Measurements from ENCODE around the gene GPR173. TPM values are rescaled to one million over a fixed set of nuclear protein-coding genes. Genes with fewer than 3 reads are reported as not detected.

Gene GPR173, protein sequence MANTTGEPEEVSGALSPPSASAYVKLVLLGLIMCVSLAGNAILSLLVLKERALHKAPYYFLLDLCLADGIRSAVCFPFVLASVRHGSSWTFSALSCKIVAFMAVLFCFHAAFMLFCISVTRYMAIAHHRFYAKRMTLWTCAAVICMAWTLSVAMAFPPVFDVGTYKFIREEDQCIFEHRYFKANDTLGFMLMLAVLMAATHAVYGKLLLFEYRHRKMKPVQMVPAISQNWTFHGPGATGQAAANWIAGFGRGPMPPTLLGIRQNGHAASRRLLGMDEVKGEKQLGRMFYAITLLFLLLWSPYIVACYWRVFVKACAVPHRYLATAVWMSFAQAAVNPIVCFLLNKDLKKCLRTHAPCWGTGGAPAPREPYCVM
- not detected for total RNA-seq

GRCh38 chrX:53048169-53049126 is at the start of gene GPR173:
Gene GPR173, plus strand, starts transcription at chrX:53048789. Its CDS starts 27,833 bp downstream, at chrX:53076622.
- CTCF ChIA-PET, result no interaction called here

GRCh38 chrX:53000447-53001135 is 48.0 kb upstream of the GPR173 start:
- peaks cover 11% of the 10 kb centered on the region for H3K27me3 Mint-ChIP-seq
- H3K4me3 Mint-ChIP-seq, result no peak overlapping the region
- CTCF ChIA-PET, result interaction anchor here (1.7 kb wide), 1 partner anchor 11 kb away, joined by 5 read pairs; no protein-coding TSS in a partner anchor
- POLR2A ChIA-PET, result no interaction called here
- no peaks in the 10 kb centered on the region for H3K9me3 Mint-ChIP-seq
- H3K27ac Mint-ChIP-seq, result no peak overlapping the region
- no peak for DNase-seq
- peaks cover 12% of the 10 kb centered on the region for H3K4me1 Mint-ChIP-seq
- no peaks in the 10 kb centered on the region for H3K36me3 Mint-ChIP-seq (ENCODE audit: low read depth)

More at GRCh38 chrX:53048169-53049126, at the start of gene GPR173:
- H3K9me3 Mint-ChIP-seq, result no peaks in the 10 kb centered on the region
- no peak within 1 kb of the TSS for H3K27ac Mint-ChIP-seq
- H3K4me3 Mint-ChIP-seq, result no peak within 1 kb of the TSS
- peaks cover 3% of the 10 kb centered on the region for H3K27me3 Mint-ChIP-seq
- POLR2A ChIA-PET, result no interaction called here
- DNase-seq, result no peak
- H3K36me3 Mint-ChIP-seq (ENCODE audit: low read depth), result no peaks in the 10 kb centered on the region
- no peaks in the 10 kb centered on the region for H3K4me1 Mint-ChIP-seq

DNA sequence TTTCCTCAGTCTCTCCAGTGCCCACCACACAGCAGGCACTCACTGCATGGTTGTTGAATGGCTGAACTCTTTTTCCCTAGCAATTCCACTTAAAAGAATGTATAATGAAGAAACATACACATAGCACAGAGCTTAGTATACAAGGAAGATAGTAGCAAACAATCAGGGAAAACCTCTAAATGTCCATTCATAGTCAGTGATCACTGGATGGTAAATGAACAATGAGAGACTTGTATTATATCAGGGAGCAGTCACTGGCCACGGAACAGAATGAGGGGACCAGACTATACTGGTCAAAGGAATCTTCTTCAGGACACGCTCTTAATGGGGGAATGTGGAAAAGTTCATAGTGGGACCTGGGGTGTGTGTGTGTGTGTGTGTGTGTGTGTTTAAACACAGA is 46.6 kb upstream of the GPR173 start:
- ChIA-PET POLR2A (no interaction called here), CTCF (no interaction called here)
- Mint-ChIP-seq H3K4me3 (no peak overlapping the region), H3K27me3 (peaks cover 11% of the 10 kb centered on the region), H3K36me3 (ENCODE audit: low read depth) (no peaks in the 10 kb centered on the region), H3K9me3 (no peaks in the 10 kb centered on the region), H3K4me1 (peaks cover 3% of the 10 kb centered on the region), H3K27ac (no peak overlapping the region)
- DNase-seq, result no peak

DNA sequence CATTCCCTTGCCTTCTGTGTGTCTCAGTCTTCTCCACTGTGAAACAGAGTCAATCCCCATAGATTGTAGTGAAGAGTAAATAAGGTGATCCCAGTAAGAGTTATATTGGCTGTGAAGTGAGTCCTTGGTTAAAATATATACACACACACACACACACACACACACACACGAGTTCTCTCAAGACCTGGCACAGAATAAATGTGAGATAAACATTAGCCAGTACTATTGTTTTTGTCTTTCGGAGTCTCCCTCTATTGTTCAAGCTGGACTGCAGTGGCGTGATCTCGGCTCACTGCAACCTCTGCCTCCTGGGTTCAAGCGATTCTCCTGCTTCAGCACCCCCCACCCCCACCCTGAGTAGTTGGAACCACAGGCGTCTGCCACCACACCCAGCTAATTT is 45.5 kb upstream of the GPR173 start:
- H3K27me3 Mint-ChIP-seq, result peaks cover 11% of the 10 kb centered on the region
- CTCF ChIA-PET, result no interaction called here

DNA sequence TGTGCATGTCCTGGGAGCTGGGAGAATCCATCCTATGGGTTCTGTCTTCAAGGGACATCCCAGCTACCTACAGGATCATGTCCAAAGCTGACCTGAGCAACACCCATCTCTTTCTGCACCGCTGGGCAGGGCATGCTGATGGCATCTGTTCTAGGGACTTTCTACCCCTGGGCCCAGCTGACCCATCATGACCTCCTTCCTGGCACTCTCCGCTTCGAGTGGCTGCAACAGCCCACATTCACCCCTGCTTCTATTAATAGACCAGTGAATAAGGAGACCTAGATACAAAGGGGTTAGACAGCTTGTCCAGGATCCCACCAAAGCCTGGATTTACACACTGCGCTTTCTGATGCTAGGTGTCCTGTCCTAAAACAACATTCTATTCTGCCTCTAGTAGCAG is 44.6 kb upstream of the GPR173 start:
- POLR2A ChIA-PET, result no interaction called here

More for the DNA sequence above, 45.5 kb upstream of the GPR173 start:
- no peak for DNase-seq
- no peak overlapping the region for H3K4me3 Mint-ChIP-seq
- H3K27ac Mint-ChIP-seq, result no peak overlapping the region
- no peaks in the 10 kb centered on the region for H3K9me3 Mint-ChIP-seq
- POLR2A ChIA-PET, result no interaction called here
- H3K4me1 Mint-ChIP-seq, result peaks cover 2% of the 10 kb centered on the region
- no peaks in the 10 kb centered on the region for H3K36me3 Mint-ChIP-seq (ENCODE audit: low read depth)

DNA sequence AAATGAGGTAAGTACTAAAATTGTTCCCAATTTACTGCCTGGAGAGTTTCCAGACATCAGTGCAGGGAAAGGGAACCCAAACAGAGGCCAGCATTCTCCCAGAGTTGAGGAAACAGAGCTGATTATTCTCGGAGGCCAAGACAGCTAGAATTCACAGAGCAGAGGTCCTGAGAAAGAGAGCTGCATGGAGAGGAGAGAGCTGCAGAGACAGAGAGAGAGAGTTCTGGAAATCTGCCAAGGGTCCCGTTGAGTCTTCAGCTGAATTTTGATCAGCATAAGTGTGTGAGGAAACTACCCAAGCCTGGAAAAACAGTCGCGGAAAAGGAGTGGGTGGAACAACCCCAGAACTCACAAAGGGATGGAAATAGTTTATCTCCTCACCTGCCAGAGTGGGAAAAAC is 43.8 kb upstream of the GPR173 start:
- Mint-ChIP-seq H3K9me3 (no peaks in the 10 kb centered on the region), H3K4me1 (peaks cover 2% of the 10 kb centered on the region), H3K36me3 (ENCODE audit: low read depth) (no peaks in the 10 kb centered on the region), H3K27me3 (peaks cover 11% of the 10 kb centered on the region), H3K27ac (no peak overlapping the region), H3K4me3 (no peak overlapping the region)
- no peak for DNase-seq
- CTCF ChIA-PET, result no interaction called here
- POLR2A ChIA-PET, result no interaction called here

More for the DNA sequence above, 44.6 kb upstream of the GPR173 start:
- no peak overlapping the region for H3K27ac Mint-ChIP-seq
- no peak overlapping the region for H3K4me3 Mint-ChIP-seq
- no peak for DNase-seq
- H3K27me3 Mint-ChIP-seq, result peaks cover 11% of the 10 kb centered on the region
- peaks cover 2% of the 10 kb centered on the region for H3K4me1 Mint-ChIP-seq
- CTCF ChIA-PET, result no interaction called here
- no peaks in the 10 kb centered on the region for H3K36me3 Mint-ChIP-seq (ENCODE audit: low read depth)
- no peaks in the 10 kb centered on the region for H3K9me3 Mint-ChIP-seq

GRCh38 chrX:53005327-53005726 is 43.3 kb upstream of the GPR173 start:
- Mint-ChIP-seq H3K4me1 (peaks cover 2% of the 10 kb centered on the region), H3K27me3 (peaks cover 11% of the 10 kb centered on the region), H3K9me3 (no peaks in the 10 kb centered on the region), H3K27ac (no peak overlapping the region), H3K4me3 (no peak overlapping the region), H3K36me3 (ENCODE audit: low read depth) (no peaks in the 10 kb centered on the region)
- POLR2A ChIA-PET, result no interaction called here
- CTCF ChIA-PET, result no interaction called here
- DNase-seq, result no peak

DNA sequence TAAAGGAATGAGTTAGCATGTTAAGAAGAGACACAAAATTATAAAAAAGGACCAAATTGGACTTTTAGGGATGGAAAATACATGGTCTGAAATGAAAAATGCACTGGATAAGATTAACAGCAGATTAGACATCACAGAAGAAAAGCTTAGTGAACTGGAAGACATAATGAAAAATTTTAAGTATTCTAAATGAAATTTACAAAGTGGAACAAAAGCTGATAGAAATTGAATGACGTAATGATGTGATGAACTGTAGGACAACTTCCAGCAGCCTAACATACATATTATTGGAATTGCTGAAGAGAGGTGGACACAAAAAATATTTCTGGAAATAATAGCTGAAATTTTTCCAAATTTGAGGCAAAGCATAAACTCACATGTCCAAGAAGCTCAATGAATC is 39.6 kb upstream of the GPR173 start:
- Mint-ChIP-seq H3K4me1 (no peaks in the 10 kb centered on the region), H3K4me3 (no peak overlapping the region), H3K36me3 (ENCODE audit: low read depth) (no peaks in the 10 kb centered on the region), H3K27ac (no peak overlapping the region), H3K9me3 (no peaks in the 10 kb centered on the region), H3K27me3 (peaks cover 4% of the 10 kb centered on the region)
- CTCF ChIA-PET, result interaction anchor here (1.4 kb wide), 1 partner anchor 20 kb away, joined by 3 read pairs; no protein-coding TSS in a partner anchor
- no peak for DNase-seq
- POLR2A ChIA-PET, result interaction anchor here (1.2 kb wide), 1 partner anchor 13 kb away, joined by 3 read pairs; no protein-coding TSS in a partner anchor

- Mint-ChIP-seq H3K4me1 (no peaks in the 10 kb centered on the region), H3K27me3 (no peaks in the 10 kb centered on the region), H3K4me3 (no peak overlapping the region), H3K9me3 (no peaks in the 10 kb centered on the region), H3K36me3 (ENCODE audit: low read depth) (no peaks in the 10 kb centered on the region), H3K27ac (no peak overlapping the region)
- CTCF ChIA-PET, result no interaction called here
- no peak for DNase-seq
- POLR2A ChIA-PET, result no interaction called here
These were observed 35.3 kb upstream of the GPR173 start for GRCh38 chrX:53013291-53013690.

DNA sequence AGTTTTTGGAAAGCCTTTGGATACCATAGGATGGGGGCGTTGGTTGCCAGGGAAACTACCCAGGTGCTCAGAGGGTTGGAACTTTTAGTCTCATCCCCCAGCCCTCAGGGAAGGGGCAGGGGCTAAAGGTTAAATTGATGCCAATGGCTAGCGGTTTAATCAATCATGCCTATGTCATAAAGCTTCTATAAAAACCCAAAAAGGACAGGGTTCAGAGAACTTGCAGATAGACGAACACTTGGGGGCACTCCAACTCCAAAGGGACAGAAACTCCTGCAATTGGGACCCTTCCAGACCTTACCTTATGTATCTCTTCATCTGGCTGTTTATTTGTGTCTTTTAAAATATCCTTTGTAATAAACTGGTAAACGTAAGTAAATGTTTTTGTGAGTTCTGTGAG is 30.0 kb upstream of the GPR173 start:
- no peaks in the 10 kb centered on the region for H3K36me3 Mint-ChIP-seq (ENCODE audit: low read depth)
- no peaks in the 10 kb centered on the region for H3K4me1 Mint-ChIP-seq
- POLR2A ChIA-PET, result no interaction called here
- no peak overlapping the region for H3K4me3 Mint-ChIP-seq
- H3K27me3 Mint-ChIP-seq, result peaks cover 3% of the 10 kb centered on the region
- CTCF ChIA-PET, result no interaction called here
- H3K9me3 Mint-ChIP-seq, result no peaks in the 10 kb centered on the region
- no peak for DNase-seq
- no peak overlapping the region for H3K27ac Mint-ChIP-seq

GRCh38 chrX:53022381-53022780 is 26.2 kb upstream of the GPR173 start:
- H3K27ac Mint-ChIP-seq, result no peak overlapping the region
- no peaks in the 10 kb centered on the region for H3K36me3 Mint-ChIP-seq (ENCODE audit: low read depth)
- no peaks in the 10 kb centered on the region for H3K4me1 Mint-ChIP-seq
- H3K9me3 Mint-ChIP-seq, result no peaks in the 10 kb centered on the region
- no peak for DNase-seq
- POLR2A ChIA-PET, result no interaction called here
- no peak overlapping the region for H3K4me3 Mint-ChIP-seq
- peaks cover 3% of the 10 kb centered on the region for H3K27me3 Mint-ChIP-seq
- CTCF ChIA-PET, result no interaction called here

DNA sequence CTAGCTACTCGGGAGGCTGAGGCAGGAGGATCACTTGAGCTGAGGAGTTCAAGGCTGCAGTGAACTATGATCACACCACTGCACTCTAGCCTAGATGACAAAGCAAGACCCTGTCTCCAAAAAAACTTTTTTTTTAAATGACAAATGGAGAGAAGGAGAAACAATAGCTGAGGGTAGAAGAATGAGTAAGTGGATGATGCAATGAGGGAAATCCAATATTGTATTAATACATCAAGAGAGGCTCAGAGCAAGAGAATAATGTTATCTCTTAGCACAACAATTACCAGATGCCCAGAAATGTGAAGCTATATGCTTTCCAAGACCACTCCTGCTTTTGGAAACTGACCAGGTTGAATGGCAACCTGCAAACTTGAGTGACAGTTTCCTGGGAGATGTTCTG is 19.9 kb upstream of the GPR173 start:
- Mint-ChIP-seq H3K27ac (no peak overlapping the region), H3K9me3 (no peaks in the 10 kb centered on the region), H3K36me3 (ENCODE audit: low read depth) (no peaks in the 10 kb centered on the region), H3K4me3 (no peak overlapping the region), H3K27me3 (peaks cover 2% of the 10 kb centered on the region), H3K4me1 (no peaks in the 10 kb centered on the region)
- DNase-seq, result no peak
- POLR2A ChIA-PET, result no interaction called here
- CTCF ChIA-PET, result no interaction called here

- ChIA-PET POLR2A (no interaction called here), CTCF (no interaction called here)
- H3K4me1 Mint-ChIP-seq, result no peaks in the 10 kb centered on the region
- no peaks in the 10 kb centered on the region for H3K9me3 Mint-ChIP-seq
- H3K4me3 Mint-ChIP-seq, result no peak overlapping the region
- H3K27ac Mint-ChIP-seq, result no peak overlapping the region
- no peak for DNase-seq
- H3K36me3 Mint-ChIP-seq (ENCODE audit: low read depth), result no peaks in the 10 kb centered on the region
- H3K27me3 Mint-ChIP-seq, result peaks cover 6% of the 10 kb centered on the region
These were observed 17.2 kb upstream of the GPR173 start for GRCh38 chrX:53031380-53031779.
